Adipocyte (in vitro differentiated cells): Measurements from ENCODE around the gene TMEM135.
A peak's percentile ranks its signal among the peaks of the same experiment; 100 is the strongest.

ENCODE experiments used
- DNase-seq: peaks from one replicate; pipeline ENCODE4 v3.0.0-alpha.2; 2015; ENCODE audit warnings: low read depth
- H3K27me3 ChIP-seq: replicated peaks from 2 replicates; pipeline ENCODE4 v1.7.0; 2013; ENCODE audit warnings: mild to moderate bottlenecking, low read length, moderate library complexity; ENCODE audit not compliant: control insufficient read depth, insufficient read depth
- H3K36me3 ChIP-seq: 2 replicates; pipeline ENCODE4 v1.7.0; 2013; ENCODE audit warnings: low read length, mild to moderate bottlenecking, moderate library complexity; ENCODE audit not compliant: control insufficient read depth, insufficient read depth, severe bottlenecking
- H3K4me1 ChIP-seq: 2 replicates; pipeline ENCODE4 v1.7.0; 2013; ENCODE audit warnings: mild to moderate bottlenecking, low read length, moderate library complexity; ENCODE audit not compliant: control insufficient read depth, insufficient read depth
- H3K4me3 ChIP-seq: 2 replicates; pipeline ENCODE4 v1.7.0; 2013; ENCODE audit warnings: mild to moderate bottlenecking, low read length, moderate library complexity
- H3K9ac ChIP-seq: 2 replicates; pipeline ENCODE4 v1.7.0; 2013; ENCODE audit warnings: mild to moderate bottlenecking, low read length, moderate library complexity
- H3K9me3 ChIP-seq: 2 replicates; pipeline ENCODE4 v1.7.0; 2013; ENCODE audit warnings: mild to moderate bottlenecking, low read length, moderate library complexity; ENCODE audit not compliant: control insufficient read depth

The TMEM135 gene

DNA sequence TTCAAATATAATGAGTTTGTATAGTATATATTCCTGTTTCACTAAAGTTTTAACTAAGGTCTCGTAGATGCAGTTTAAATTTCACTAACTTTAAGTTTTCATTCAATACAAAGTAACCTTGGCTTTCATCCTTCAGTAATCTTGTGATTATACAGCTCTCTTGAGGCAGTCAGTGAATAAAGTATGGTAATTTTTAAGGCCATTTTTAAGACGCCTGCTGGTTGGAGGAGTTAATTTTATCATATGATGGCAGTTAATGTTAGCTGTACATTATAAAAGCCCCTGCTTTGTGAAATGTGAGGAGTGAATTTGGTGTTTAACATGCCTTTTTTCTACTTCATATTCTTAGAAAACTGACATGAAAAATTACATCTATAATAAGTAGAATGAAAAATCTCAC is 163.6 kb downstream of the TMEM135 start:
- Histone ChIP-seq H3K36me3 (peaks cover 19% of the 10 kb centered on the region), H3K4me3 (no peak overlapping the region), H3K4me1 (peaks cover 7% of the 10 kb centered on the region), H3K9me3 (no peaks in the 10 kb centered on the region), H3K9ac (no peak overlapping the region), H3K27me3 (no peaks in the 10 kb centered on the region)
- DNase-seq, result no peak

DNA sequence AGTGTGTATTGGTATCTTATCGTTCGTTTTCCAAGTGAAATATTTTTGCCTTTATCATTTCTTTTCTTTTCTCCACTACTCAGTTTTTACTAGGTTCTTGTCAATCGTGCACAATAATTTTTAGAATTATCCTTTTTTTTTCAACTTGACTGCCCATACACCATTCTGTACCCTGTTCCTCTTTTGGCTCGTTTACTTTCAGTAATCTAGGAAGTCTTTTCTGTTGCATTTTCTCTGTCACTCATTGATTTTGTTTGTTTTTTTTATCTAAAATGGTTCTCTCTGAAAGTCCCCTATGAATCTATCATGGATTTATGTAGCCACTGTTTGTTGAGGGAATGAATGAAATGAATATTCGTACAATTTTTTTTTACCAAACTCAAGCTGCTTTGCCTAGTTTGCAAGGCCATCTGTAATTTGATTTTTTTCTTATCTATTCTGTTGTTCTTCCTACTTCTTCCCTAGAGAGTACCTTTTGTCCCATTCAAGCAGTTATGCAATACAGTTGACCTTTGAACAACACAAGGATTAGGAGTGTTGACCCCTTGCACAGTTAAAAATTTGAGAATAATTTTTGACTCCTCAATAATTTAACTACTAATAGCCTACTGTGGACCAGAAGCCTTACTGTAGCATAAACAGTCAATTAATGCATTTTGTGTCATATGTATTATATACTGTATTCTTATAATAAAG is 166.3 kb downstream of the TMEM135 start:
- no peaks in the 10 kb centered on the region for H3K9me3 ChIP-seq
- H3K4me3 ChIP-seq, result no peak overlapping the region
- H3K36me3 ChIP-seq, result peaks cover 24% of the 10 kb centered on the region
- no peak for DNase-seq
- no peaks in the 10 kb centered on the region for H3K27me3 ChIP-seq
- peaks cover 7% of the 10 kb centered on the region for H3K4me1 ChIP-seq
- no peak overlapping the region for H3K9ac ChIP-seq

DNA sequence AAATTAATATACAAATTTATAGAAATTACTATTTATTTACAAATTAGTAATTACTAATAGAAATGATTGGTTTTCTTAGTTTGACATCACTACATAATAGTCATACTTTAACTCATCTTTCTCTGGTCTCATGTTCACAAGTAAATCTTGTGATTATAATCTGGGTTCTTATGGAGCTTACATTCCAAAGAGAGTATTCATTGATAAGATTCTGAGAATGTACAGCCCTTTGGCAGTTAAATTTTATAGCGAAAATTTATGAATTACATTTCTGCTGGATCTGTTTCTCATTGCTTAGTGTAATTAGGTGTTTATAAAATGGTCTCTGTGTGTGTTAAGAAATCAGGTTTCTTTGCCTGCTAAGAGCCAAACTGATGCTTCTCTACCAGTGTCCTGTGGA is 175.2 kb downstream of the TMEM135 start:
- Histone ChIP-seq H3K27me3 (no peaks in the 10 kb centered on the region), H3K9ac (no peak overlapping the region), H3K4me1 (no peaks in the 10 kb centered on the region), H3K9me3 (no peaks in the 10 kb centered on the region), H3K4me3 (no peak overlapping the region), H3K36me3 (peaks cover 5% of the 10 kb centered on the region)
- no peak for DNase-seq

DNA sequence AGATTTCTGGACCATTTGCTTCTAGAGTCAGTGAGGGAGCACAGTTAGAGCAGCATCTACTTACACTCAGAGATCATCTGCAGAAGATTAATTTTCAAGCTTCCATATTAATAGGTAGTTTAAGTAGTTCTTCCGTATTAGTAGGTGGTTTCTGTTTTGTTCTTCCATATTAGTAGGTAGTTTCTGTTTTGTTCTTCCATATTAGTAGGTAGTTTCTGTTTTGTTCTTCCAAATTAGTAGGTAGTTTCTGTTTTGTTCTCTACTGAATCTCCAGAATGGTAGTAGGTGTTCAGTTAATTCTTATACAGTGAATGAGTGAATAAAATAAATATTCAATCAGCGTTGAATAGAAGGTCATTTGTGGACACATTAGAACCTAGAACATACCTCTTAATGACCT is 175.7 kb downstream of the TMEM135 start:
- DNase-seq, result no peak
- H3K4me3 ChIP-seq, result no peak overlapping the region
- no peak overlapping the region for H3K9ac ChIP-seq
- H3K27me3 ChIP-seq, result no peaks in the 10 kb centered on the region
- peaks cover 5% of the 10 kb centered on the region for H3K36me3 ChIP-seq
- no peaks in the 10 kb centered on the region for H3K9me3 ChIP-seq
- H3K4me1 ChIP-seq, result no peaks in the 10 kb centered on the region

DNA sequence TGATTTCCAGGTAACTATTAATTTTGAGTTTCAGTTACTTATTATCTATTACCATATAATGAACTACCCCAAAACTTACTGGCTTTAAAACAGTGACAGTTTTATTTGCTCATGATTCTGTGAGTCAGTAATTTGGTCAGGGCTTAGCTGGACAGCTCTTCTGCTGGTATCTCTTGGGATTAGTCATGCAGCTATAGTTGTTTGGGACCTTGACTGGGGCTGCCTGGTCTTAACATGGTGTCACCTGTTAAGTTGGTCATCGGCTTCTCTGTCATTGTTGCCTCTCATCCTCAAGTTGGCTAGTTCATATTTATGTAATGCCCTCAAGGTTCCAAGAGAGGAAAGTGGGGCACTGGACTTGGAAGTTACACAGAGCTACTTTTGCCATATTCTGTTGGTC is 177.5 kb downstream of the TMEM135 start:
- no peaks in the 10 kb centered on the region for H3K36me3 ChIP-seq
- no peak overlapping the region for H3K4me3 ChIP-seq
- peaks cover 6% of the 10 kb centered on the region for H3K4me1 ChIP-seq
- H3K27me3 ChIP-seq, result no peaks in the 10 kb centered on the region
- no peaks in the 10 kb centered on the region for H3K9me3 ChIP-seq
- no peak overlapping the region for H3K9ac ChIP-seq
- DNase-seq, result no peak

DNA sequence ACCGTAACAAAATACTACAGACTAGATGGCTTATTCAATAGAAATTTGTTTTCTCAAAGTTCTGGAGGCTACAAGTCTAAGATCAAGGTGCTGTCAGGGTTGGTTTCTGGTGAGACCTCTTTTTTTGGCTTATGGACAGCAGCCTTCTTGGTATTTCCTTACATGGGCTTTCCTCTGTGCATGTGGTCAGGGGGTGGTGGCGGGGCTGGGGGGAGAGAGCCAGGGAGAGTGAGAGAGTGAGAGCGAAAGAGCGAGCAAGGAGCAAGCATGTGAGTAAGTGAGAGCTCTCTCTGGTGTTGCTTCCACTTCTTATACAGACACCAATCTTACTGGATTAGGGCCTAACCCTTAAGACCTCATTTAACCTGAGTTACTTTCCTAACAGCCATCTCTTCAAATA is 181.5 kb downstream of the TMEM135 start:
- H3K4me3 ChIP-seq, result no peak overlapping the region
- H3K9me3 ChIP-seq, result no peaks in the 10 kb centered on the region
- H3K4me1 ChIP-seq, result peaks cover 16% of the 10 kb centered on the region
- no peaks in the 10 kb centered on the region for H3K27me3 ChIP-seq
- no peak for DNase-seq
- H3K9ac ChIP-seq, result no peak overlapping the region
- H3K36me3 ChIP-seq, result no peaks in the 10 kb centered on the region

DNA sequence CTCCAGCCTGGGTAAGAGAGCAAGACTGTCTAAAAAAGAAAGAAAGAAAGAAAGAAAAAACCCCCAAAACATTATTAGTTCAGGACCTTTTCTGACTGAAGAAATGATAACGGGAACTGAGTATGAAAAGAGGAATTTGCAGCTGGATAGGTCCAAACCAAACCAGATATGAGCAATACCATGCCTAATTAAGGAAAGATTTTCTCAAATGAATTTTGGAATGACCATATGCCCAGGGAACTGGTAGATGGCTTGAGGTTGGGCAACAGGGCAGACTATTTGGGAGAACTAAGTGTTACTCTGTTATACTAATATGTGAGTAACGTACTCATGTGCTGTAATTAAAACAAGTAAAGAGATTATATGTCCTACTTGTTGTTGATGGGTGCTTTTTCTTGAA is 186.1 kb downstream of the TMEM135 start:
- H3K4me3 ChIP-seq, result no peak overlapping the region
- no peak overlapping the region for H3K9ac ChIP-seq
- no peaks in the 10 kb centered on the region for H3K36me3 ChIP-seq
- peaks cover 24% of the 10 kb centered on the region for H3K4me1 ChIP-seq
- H3K9me3 ChIP-seq, result no peaks in the 10 kb centered on the region
- no peaks in the 10 kb centered on the region for H3K27me3 ChIP-seq
- DNase-seq, result peak; percentile 24

DNA sequence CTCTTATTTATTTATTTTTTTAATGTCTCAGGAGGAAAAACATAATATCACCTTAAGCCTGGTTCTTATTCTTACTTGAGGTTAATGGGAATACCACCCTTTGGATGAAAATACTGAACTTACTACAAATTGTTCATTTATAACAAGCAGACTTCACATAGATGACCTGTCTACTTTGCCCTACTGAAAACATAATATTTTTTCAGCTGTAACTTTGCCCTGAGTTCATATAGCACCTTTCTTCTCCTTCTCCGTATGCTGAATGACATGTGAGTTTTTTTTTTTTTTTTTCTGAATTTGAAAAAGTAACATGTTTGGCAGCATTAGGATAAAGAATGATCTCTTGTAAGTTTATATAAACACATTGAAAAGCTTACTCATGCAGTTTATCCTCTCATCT is 186.8 kb downstream of the TMEM135 start:
- DNase-seq, result peak; percentile 10
- no peaks in the 10 kb centered on the region for H3K9me3 ChIP-seq
- H3K4me1 ChIP-seq, result peaks cover 24% of the 10 kb centered on the region
- H3K27me3 ChIP-seq, result no peaks in the 10 kb centered on the region
- no peak overlapping the region for H3K4me3 ChIP-seq
- no peak overlapping the region for H3K9ac ChIP-seq
- no peaks in the 10 kb centered on the region for H3K36me3 ChIP-seq

DNA sequence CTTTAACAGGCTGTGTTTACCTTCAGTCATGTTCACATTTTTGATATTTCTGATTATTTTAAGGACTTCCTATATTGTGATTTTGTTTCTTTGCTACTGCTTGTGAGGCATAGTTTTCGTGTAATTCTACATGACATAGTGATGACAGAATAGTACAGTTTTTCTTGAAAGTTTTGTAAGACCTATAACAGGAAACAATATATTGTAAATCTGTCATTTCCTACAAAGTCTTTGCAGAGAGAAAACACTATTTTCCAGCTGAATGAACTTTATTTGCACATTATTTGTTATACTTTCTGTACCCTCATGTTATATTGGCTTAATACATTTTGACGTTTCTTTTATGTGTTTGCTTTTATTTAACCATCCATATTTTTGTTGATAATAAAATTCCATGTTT is 191.1 kb downstream of the TMEM135 start:
- H3K36me3 ChIP-seq, result peaks cover 8% of the 10 kb centered on the region
- DNase-seq, result no peak
- peaks cover 12% of the 10 kb centered on the region for H3K9me3 ChIP-seq
- no peak overlapping the region for H3K9ac ChIP-seq
- H3K4me3 ChIP-seq, result no peak overlapping the region
- peaks cover 13% of the 10 kb centered on the region for H3K4me1 ChIP-seq
- no peaks in the 10 kb centered on the region for H3K27me3 ChIP-seq

DNA sequence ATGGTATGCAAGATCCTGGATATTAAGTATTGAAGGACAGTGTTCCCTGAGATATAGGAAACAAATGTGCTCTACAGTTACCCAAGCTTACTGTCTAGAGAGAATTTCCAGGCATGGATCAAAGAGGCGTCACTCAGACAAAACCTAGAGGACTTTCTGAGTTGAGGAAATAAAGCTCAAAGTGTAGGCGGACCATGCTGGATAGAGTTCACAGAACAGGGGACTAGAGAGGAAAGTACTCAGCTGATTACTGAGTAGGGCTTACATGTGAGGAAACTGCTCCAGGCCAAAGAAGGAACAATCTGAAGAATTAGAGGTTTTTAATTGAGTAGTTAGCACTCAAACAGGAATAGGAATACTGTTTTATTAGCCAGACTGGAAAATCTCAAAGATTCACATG is 193.3 kb downstream of the TMEM135 start:
- Histone ChIP-seq H3K4me1 (no peaks in the 10 kb centered on the region), H3K4me3 (no peak overlapping the region), H3K36me3 (peaks cover 8% of the 10 kb centered on the region), H3K27me3 (no peaks in the 10 kb centered on the region), H3K9me3 (peaks cover 12% of the 10 kb centered on the region), H3K9ac (no peak overlapping the region)
- DNase-seq, result no peak

DNA sequence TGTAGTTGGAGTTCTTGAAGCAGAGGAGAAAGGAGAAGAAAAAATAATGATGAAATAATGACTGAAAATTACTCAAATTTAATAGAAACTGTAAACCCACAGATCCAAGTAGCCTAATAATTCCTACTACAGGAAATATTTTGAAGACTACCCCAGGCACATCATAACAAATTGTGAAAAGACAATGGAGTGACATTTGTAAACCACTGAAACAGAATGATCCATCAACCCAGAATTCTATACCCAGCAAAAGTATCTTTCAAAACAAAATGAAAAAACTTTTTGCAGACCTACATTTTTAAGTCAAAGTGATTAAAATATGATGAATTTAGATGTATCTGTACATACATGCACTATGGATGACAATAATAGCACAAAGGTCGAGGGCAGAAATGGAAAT is 194.6 kb downstream of the TMEM135 start:
- Histone ChIP-seq H3K4me3 (peak overlapping the region; percentile 20), H3K4me1 (no peaks in the 10 kb centered on the region), H3K9ac (no peak overlapping the region), H3K27me3 (no peaks in the 10 kb centered on the region), H3K36me3 (peaks cover 8% of the 10 kb centered on the region), H3K9me3 (peaks cover 12% of the 10 kb centered on the region)
- no peak for DNase-seq

DNA sequence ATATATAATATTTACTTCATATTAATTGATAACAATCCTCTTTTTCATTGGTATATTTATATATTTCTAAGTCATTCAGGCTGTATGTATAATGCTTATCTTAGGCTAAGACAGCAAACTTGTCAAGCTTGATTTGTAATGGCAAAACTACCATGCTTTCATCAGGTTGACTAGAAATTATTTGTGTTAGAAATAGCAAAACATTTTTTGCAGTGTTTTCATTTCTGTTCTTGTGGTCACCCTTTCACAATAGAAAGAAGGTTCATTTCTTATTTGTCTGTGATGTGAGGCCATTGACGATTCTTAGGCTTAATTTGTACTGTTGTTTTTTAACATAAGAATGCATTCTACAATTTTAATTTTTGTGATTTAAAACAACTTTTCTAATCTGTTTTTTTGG is 197.6 kb downstream of the TMEM135 start:
- Histone ChIP-seq H3K36me3 (peaks cover 13% of the 10 kb centered on the region), H3K9me3 (peaks cover 12% of the 10 kb centered on the region), H3K4me3 (no peak overlapping the region), H3K4me1 (peaks cover 19% of the 10 kb centered on the region), H3K27me3 (no peaks in the 10 kb centered on the region), H3K9ac (no peak overlapping the region)
- DNase-seq, result peak; percentile 55
